HG03025 (cell line): ENCODE measurements around the gene GALNT13.

ENCODE experiments used
- ATAC-seq: cut with Tn5 transposase; IDR thresholded peaks from one replicate; pipeline ENCODE4 v1.9.1; 2021; ENCODE audit warnings: mild to moderate bottlenecking, moderate library complexity; ENCODE audit not compliant: unreplicated experiment, low FRiP score

Gene GALNT13

GRCh38 chr2:154097833-154098398, 226.2 kb downstream of the GALNT13 start:
- no peak for ATAC-seq

GRCh38 chr2:154120706-154121105, 249.0 kb downstream of the GALNT13 start:
- ATAC-seq, result no peak

GRCh38 chr2:154125891-154126290, 254.2 kb downstream of the GALNT13 start:
- no peak for ATAC-seq

- ATAC-seq, result no peak
These were observed 259.1 kb downstream of the GALNT13 start for GRCh38 chr2:154130821-154131220.

- ATAC-seq, result no peak
These were observed 261.1 kb downstream of the GALNT13 start for GRCh38 chr2:154132827-154133226.

- ATAC-seq, result no peak
These were observed 262.1 kb downstream of the GALNT13 start for GRCh38 chr2:154133823-154134222.

GRCh38 chr2:154140249-154141025, 268.7 kb downstream of the GALNT13 start:
- no peak for ATAC-seq

GRCh38 chr2:154142480-154142879, 270.8 kb downstream of the GALNT13 start:
- ATAC-seq, result no peak

- no peak for ATAC-seq
These were observed 271.4 kb downstream of the GALNT13 start for GRCh38 chr2:154143105-154143504.

GRCh38 chr2:154158101-154158500, 286.4 kb downstream of the GALNT13 start:
- ATAC-seq, result no peak

- no peak for ATAC-seq
These were observed 289.6 kb downstream of the GALNT13 start for GRCh38 chr2:154161286-154161685.

- ATAC-seq, result no peak
These were observed 298.7 kb downstream of the GALNT13 start for GRCh38 chr2:154170400-154170799.

- no peak for ATAC-seq
These were observed 301.4 kb downstream of the GALNT13 start for GRCh38 chr2:154173164-154173563.

- no peak for ATAC-seq
These were observed 302.2 kb downstream of the GALNT13 start for GRCh38 chr2:154173919-154174318.

- no peak for ATAC-seq
These were observed 310.3 kb downstream of the GALNT13 start for GRCh38 chr2:154182008-154182407.

GRCh38 chr2:154187948-154188347, 316.2 kb downstream of the GALNT13 start:
- no peak for ATAC-seq

- ATAC-seq, result no peak
These were observed 318.2 kb downstream of the GALNT13 start for GRCh38 chr2:154189953-154190352.

- no peak for ATAC-seq
These were observed 321.5 kb downstream of the GALNT13 start for GRCh38 chr2:154193246-154193645.

GRCh38 chr2:154194909-154195643, 323.4 kb downstream of the GALNT13 start:
- no peak for ATAC-seq

GRCh38 chr2:154195644-154196195, 324.0 kb downstream of the GALNT13 start:
- ATAC-seq, result no peak

- ATAC-seq, result no peak
These were observed 327.1 kb downstream of the GALNT13 start for GRCh38 chr2:154198866-154199265.
